ENCODE measurements around the gene NOXRED1.

NOXRED1 gene

GRCh38 chr14:77403768-77404167 is 19.6 kb downstream of the NOXRED1 start:
- Histone ChIP-seq H2BK15ac (ENCODE audit: low read depth, poor library complexity, severe bottlenecking) (no peak overlapping the region), H4K91ac (ENCODE audit: low read length) (no peak overlapping the region), H3K4ac (ENCODE audit: low read depth in 1 of 2, low read length in 2 of 2) (no peak overlapping the region), H3K9me3 (ENCODE audit: control insufficient read depth, low read length) (no peaks in the 10 kb centered on the region), H3K23ac (ENCODE audit: low read length in 2 of 2) (no peak overlapping the region), H3K9ac (ENCODE audit: low read length) (no peak overlapping the region), H3K4me3 (ENCODE audit: insufficient read depth in 1 of 2, low read depth in 1 of 2, low read length in 2 of 2) (no peak overlapping the region), H2AFZ (ENCODE audit: low read depth, low read length) (no peak overlapping the region), H3K18ac (ENCODE audit: low read depth in 1 of 2, low read length in 2 of 2) (no peak overlapping the region), H2BK120ac (ENCODE audit: low read depth, low read length) (no peak overlapping the region), H2BK12ac (ENCODE audit: low read length in 2 of 2) (no peak overlapping the region), H3K14ac (ENCODE audit: low read length in 2 of 2) (no peak overlapping the region), H2BK5ac (ENCODE audit: low read depth, low read length, poor library complexity, severe bottlenecking) (no peak overlapping the region), H3K4me2 (ENCODE audit: low read length, poor library complexity, severe bottlenecking) (no peak overlapping the region), H3K27ac (ENCODE audit: low read length, poor library complexity, severe bottlenecking) (no peak overlapping the region), H4K8ac (ENCODE audit: low read length) (no peak overlapping the region), H3K79me1 (replicated peaks; ENCODE audit: low read length, poor library complexity, severe bottlenecking) (no peaks in the 10 kb centered on the region), H3K36me3 (ENCODE audit: control insufficient read depth in 1 of 2, insufficient read depth in 2 of 2, low read depth in 1 of 2, low read length in 2 of 2) (peaks cover 0 to 3% of the 10 kb centered on the region in 2 experiments), H2AK5ac (ENCODE audit: low read length, severe bottlenecking) (no peak overlapping the region), H3K4me1 (ENCODE audit: control insufficient read depth, insufficient read depth, low read depth, low read length) (no peaks in the 10 kb centered on the region), H3K27me3 (ENCODE audit: control insufficient read depth in 1 of 2, insufficient read depth in 1 of 2, low read length in 2 of 2) (no peaks in the 10 kb centered on the region)
- 84% methylated on average over 2 of the region's 3 CpGs for WGBS
- no peak for DNase-seq

- Histone ChIP-seq H3K9me3 (ENCODE audit: control insufficient read depth, low read length) (no peaks in the 10 kb centered on the region), H3K9ac (ENCODE audit: low read length) (no peak overlapping the region), H3K27me3 (ENCODE audit: control insufficient read depth in 1 of 2, insufficient read depth in 1 of 2, low read length in 2 of 2) (no peaks in the 10 kb centered on the region), H3K14ac (ENCODE audit: low read length in 2 of 2) (no peak overlapping the region), H3K4ac (ENCODE audit: low read depth in 1 of 2, low read length in 2 of 2) (no peak overlapping the region), H2AFZ (ENCODE audit: low read depth, low read length) (no peak overlapping the region), H2BK120ac (ENCODE audit: low read depth, low read length) (no peak overlapping the region), H2BK12ac (ENCODE audit: low read length in 2 of 2) (no peak overlapping the region), H3K18ac (ENCODE audit: low read depth in 1 of 2, low read length in 2 of 2) (no peak overlapping the region), H3K4me2 (ENCODE audit: low read length, poor library complexity, severe bottlenecking) (no peak overlapping the region), H3K79me1 (replicated peaks; ENCODE audit: low read length, poor library complexity, severe bottlenecking) (no peaks in the 10 kb centered on the region), H2BK5ac (ENCODE audit: low read depth, low read length, poor library complexity, severe bottlenecking) (no peak overlapping the region), H2AK5ac (ENCODE audit: low read length, severe bottlenecking) (no peak overlapping the region), H3K36me3 (ENCODE audit: control insufficient read depth in 1 of 2, insufficient read depth in 2 of 2, low read depth in 1 of 2, low read length in 2 of 2) (peaks cover 0 to 3% of the 10 kb centered on the region in 2 experiments), H2BK15ac (ENCODE audit: low read depth, poor library complexity, severe bottlenecking) (no peak overlapping the region), H3K4me1 (ENCODE audit: control insufficient read depth, insufficient read depth, low read depth, low read length) (no peaks in the 10 kb centered on the region), H3K27ac (ENCODE audit: low read length, poor library complexity, severe bottlenecking) (no peak overlapping the region), H4K91ac (ENCODE audit: low read length) (no peak overlapping the region), H3K4me3 (ENCODE audit: insufficient read depth in 1 of 2, low read depth in 1 of 2, low read length in 2 of 2) (no peak overlapping the region), H4K8ac (ENCODE audit: low read length) (no peak overlapping the region), H3K23ac (ENCODE audit: low read length in 2 of 2) (no peak overlapping the region)
- no peak for DNase-seq
- WGBS = 80% methylated on average over 5 of the region's 6 CpGs
Measured at GRCh38 chr14:77400216-77400615, 23.1 kb downstream of the NOXRED1 start.

DNA sequence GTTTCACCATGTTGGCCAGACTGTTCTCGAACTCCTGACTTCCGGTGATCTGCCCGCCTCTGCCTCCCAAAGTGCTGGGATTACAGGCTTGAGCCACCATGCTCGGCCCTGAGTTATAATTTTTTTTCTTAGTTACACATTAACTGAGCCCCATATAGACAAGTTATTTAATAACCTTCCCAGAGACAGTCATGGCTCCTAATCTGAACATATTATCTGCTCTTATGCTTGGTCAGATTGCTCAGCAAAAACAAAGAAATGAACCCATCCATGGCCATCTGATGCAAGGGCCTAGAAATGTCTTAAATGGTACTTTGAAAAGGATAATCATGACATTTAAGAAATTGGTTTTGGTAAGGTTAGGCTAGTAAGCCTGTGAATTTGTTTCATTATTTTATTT is 33.1 kb downstream of the NOXRED1 start:
- no peak overlapping the region for H2AK5ac ChIP-seq (ENCODE audit: low read length, severe bottlenecking)
- no peak overlapping the region for H2BK5ac ChIP-seq (ENCODE audit: low read depth, low read length, poor library complexity, severe bottlenecking)
- H3K4me2 ChIP-seq (ENCODE audit: low read length, poor library complexity, severe bottlenecking) = no peak overlapping the region
- no peak overlapping the region for H2BK120ac ChIP-seq (ENCODE audit: low read depth, low read length)
- H4K8ac ChIP-seq (ENCODE audit: low read length) = no peak overlapping the region
- H3K27ac ChIP-seq (ENCODE audit: low read length, poor library complexity, severe bottlenecking) = no peak overlapping the region
- H3K4ac ChIP-seq (ENCODE audit: low read depth in 1 of 2, low read length in 2 of 2) = no peak overlapping the region
- H3K9ac ChIP-seq (ENCODE audit: low read length) = no peak overlapping the region
- no peak overlapping the region for H4K91ac ChIP-seq (ENCODE audit: low read length)
- 90% methylated on average over 4 of the region's 4 CpGs for WGBS
- H2BK12ac ChIP-seq (ENCODE audit: low read length in 2 of 2) = no peak overlapping the region
- no peak overlapping the region for H3K4me3 ChIP-seq (ENCODE audit: insufficient read depth in 1 of 2, low read depth in 1 of 2, low read length in 2 of 2)
- H3K79me1 ChIP-seq (replicated peaks; ENCODE audit: low read length, poor library complexity, severe bottlenecking) = no peaks in the 10 kb centered on the region
- no peak overlapping the region for H3K23ac ChIP-seq (ENCODE audit: low read length in 2 of 2)
- H2BK15ac ChIP-seq (ENCODE audit: low read depth, poor library complexity, severe bottlenecking) = no peak overlapping the region
- H3K4me1 ChIP-seq (ENCODE audit: control insufficient read depth, insufficient read depth, low read depth, low read length) = no peaks in the 10 kb centered on the region
- H3K27me3 ChIP-seq (ENCODE audit: control insufficient read depth in 1 of 2, insufficient read depth in 1 of 2, low read length in 2 of 2) = no peaks in the 10 kb centered on the region
- H3K36me3 ChIP-seq (ENCODE audit: control insufficient read depth in 1 of 2, insufficient read depth in 2 of 2, low read depth in 1 of 2, low read length in 2 of 2) = no peaks in the 10 kb centered on the region
- DNase-seq = no peak
- H3K18ac ChIP-seq (ENCODE audit: low read depth in 1 of 2, low read length in 2 of 2) = no peak overlapping the region
- H3K14ac ChIP-seq (ENCODE audit: low read length in 2 of 2) = no peak overlapping the region
- H2AFZ ChIP-seq (ENCODE audit: low read depth, low read length) = no peak overlapping the region
- no peaks in the 10 kb centered on the region for H3K9me3 ChIP-seq (ENCODE audit: control insufficient read depth, low read length)

GRCh38 chr14:77378701-77379100 is 44.6 kb downstream of the NOXRED1 start:
- Histone ChIP-seq H3K4me3 (ENCODE audit: insufficient read depth in 1 of 2, low read depth in 1 of 2, low read length in 2 of 2) (no peak overlapping the region), H3K36me3 (ENCODE audit: control insufficient read depth in 1 of 2, insufficient read depth in 2 of 2, low read depth in 1 of 2, low read length in 2 of 2) (no peaks in the 10 kb centered on the region), H2BK15ac (ENCODE audit: low read depth, poor library complexity, severe bottlenecking) (no peak overlapping the region), H3K79me1 (replicated peaks; ENCODE audit: low read length, poor library complexity, severe bottlenecking) (peaks cover 10% of the 10 kb centered on the region), H2BK120ac (ENCODE audit: low read depth, low read length) (no peak overlapping the region), H3K27me3 (ENCODE audit: control insufficient read depth in 1 of 2, insufficient read depth in 1 of 2, low read length in 2 of 2) (no peaks in the 10 kb centered on the region), H4K8ac (ENCODE audit: low read length) (no peak overlapping the region), H4K91ac (ENCODE audit: low read length) (no peak overlapping the region), H3K23ac (ENCODE audit: low read length in 2 of 2) (no peak overlapping the region), H2BK5ac (ENCODE audit: low read depth, low read length, poor library complexity, severe bottlenecking) (no peak overlapping the region), H3K14ac (ENCODE audit: low read length in 2 of 2) (no peak overlapping the region), H2BK12ac (ENCODE audit: low read length in 2 of 2) (no peak overlapping the region), H2AFZ (ENCODE audit: low read depth, low read length) (no peak overlapping the region), H3K9me3 (ENCODE audit: control insufficient read depth, low read length) (no peaks in the 10 kb centered on the region), H3K4ac (ENCODE audit: low read depth in 1 of 2, low read length in 2 of 2) (no peak overlapping the region), H3K4me1 (ENCODE audit: control insufficient read depth, insufficient read depth, low read depth, low read length) (peaks cover 6% of the 10 kb centered on the region), H3K18ac (ENCODE audit: low read depth in 1 of 2, low read length in 2 of 2) (no peak overlapping the region), H3K9ac (ENCODE audit: low read length) (no peak overlapping the region), H3K27ac (ENCODE audit: low read length, poor library complexity, severe bottlenecking) (no peak overlapping the region), H2AK5ac (ENCODE audit: low read length, severe bottlenecking) (no peak overlapping the region), H3K4me2 (ENCODE audit: low read length, poor library complexity, severe bottlenecking) (no peak overlapping the region)
- WGBS = 93% methylated on average over 5 of the region's 6 CpGs
- DNase-seq = no peak

Measured in mesenchymal stem cell (in vitro differentiated cells and primary cell).